ENCODE measurements around the gene IMPDH1.

GRCh38 chr7:128366300-128366699 is 43.5 kb downstream of the IMPDH1 start:
- TF ChIP-seq CTCF (conservative IDR thresholded peaks at IDR 0.05; ENCODE audit: low read length) = no peak
- no peak for TF ChIP-seq EZH2phosphoT487 (IDR thresholded peaks at IDR 0.05; ENCODE audit: borderline replicate concordance)

Data from Loucy (cell line).